Stimulated activated CD8-positive, alpha-beta memory T cell treated with anti-CD3 and anti-CD28 coated beads, Interleukin-2, amount 100 ng/mL, for 48 hours (primary cell): ENCODE data around the gene SLC25A21.
"Not testable (repeated sequence)": the region's sequence is repeated elsewhere in the genome, so short reads cannot be mapped to it uniquely, and the experiment has no call there.

Experiments
- DNase-seq, 2 donors: peaks; one replicate each; pipeline ENCODE4 v3.0.0-alpha.2; 2020; ENCODE audit warnings: low read depth in 2 of 2

SLC25A21 gene

DNA sequence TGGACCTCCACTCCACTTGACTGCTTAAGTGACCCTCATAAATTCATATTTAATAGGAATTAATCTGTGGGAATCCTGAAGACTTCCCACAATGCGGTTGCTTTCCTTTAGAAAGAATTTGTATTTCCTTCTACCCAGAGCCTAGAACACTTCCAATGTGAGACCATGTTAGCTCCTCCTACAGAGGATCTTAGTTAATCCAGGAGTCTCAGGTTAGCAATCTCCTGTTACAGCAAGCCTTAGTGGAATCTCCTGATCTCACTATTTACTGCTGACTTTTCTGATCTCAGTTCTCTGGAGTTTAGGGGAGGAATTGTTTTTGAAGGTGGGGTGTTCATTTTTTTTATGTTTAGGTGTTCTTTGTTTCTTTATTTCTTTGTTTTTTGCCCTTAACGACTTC lies 186.0 kb downstream of the SLC25A21 start:
- DNase-seq = no peak

DNA sequence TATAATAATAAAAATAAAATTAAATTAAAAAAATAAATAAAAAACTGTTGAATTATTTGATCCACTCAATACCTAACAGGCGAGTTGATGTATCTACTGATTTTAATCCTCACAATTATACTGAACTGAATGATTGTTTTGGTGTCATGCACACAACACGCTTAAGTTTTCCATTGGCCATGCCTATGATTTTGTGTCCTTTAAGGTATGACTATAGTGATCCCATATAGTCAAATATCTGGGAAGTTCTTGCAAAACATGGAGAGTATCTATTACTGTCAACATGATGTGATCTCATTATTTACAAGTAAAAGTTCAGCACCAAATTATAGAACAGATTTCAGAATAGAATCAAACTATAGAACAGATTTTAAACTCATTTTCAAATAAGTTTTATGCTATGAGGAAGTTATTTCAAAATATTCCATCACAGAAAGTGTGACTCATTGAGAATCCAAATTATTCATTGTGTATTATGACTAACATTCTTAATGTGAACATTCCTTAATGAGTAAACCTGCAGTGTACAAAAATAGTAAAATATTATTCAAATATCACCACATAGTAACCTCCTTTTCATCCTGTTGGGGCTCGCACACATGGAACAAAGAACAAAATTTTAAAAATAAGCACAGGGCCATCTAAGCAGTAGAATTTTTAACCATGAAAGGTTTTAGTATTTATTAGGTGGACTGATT lies 190.4 kb downstream of the SLC25A21 start:
- no peak for DNase-seq

DNA sequence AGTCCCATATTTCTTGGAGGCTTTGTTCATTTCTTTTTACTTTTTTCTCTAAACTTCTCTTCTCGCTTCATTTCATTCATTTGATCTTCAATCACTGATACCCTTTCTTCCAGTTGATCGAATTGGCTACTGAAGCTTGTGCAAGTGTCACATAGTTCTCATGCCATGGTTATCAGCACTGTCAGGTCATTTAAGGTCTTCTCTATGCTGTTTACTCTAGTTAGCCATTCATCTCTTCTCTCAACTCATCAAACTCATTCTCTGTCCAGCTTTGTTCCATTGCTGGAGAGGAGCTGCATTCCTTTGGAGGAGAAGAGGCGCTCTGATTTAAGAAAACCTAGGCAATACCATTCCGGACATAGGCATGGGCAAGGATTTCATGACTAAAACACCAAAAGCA lies 192.0 kb downstream of the SLC25A21 start:
- DNase-seq = not testable (repeated sequence)

DNA sequence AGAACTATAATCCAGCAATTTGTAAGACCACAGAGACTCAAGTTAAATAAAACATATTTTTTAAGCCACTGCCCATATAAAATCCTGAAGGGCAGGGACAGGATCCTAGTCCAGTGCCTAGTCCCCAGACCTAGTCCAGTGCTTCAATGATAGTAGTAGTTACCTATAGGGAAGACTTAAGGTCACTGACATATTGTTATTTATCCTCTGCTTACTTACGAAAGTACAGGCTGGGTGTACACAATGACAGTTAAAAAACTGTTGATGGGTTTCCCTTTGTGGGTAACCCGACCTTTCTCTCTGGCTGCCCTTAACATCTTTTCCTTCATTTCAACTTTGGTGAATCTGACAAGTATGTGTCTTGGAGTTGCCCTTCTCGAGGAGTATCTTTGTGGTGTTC lies 192.5 kb downstream of the SLC25A21 start:
- DNase-seq = no peak

DNA sequence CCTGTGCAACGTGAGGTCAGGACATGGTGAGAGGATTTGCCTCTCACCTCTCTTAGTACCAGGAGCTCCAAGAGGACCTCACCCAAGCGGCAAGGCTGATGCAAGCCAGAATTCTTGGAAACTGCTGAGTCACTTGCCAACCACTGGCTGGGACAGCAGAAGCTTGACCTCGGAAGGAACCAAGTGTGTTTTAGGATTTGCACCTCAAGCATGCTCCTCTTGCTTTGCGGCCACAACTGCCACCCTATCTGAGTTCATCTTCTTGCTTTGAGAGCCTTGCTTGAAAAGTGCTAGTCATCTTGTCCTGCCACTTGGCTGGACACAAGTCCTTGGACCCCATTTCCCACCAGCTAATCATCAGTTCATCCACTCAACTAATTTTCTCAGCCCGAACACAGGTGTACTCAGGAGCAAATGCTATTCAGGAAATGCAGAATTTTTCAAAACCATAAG lies 195.8 kb downstream of the SLC25A21 start:
- no peak for DNase-seq

DNA sequence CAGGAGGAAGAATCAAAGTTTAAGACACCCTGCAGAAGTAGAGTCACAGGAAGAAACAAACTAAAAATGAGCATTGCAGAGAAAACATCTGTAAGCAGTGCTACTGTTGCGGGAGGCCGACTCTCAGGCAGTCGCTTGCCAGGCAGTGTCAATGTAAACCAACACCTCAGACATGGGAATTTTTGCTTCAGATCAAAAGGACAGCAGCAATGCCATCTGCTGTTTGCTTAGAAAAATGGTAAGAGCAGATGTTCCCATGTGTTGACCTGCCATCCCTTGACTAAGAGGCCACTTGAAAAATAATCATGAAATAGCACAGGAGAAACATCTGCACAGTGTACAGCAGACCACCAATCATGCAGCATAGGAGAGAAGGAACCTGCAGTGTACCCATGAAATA lies 196.6 kb downstream of the SLC25A21 start:
- DNase-seq = no peak

GRCh38 chr14:36974985-36975384 lies 197.4 kb downstream of the SLC25A21 start:
- DNase-seq = no peak

- no peak for DNase-seq
Observed at GRCh38 chr14:36973806-36974442, 198.5 kb downstream of the SLC25A21 start.

GRCh38 chr14:36971263-36971855 lies 201.0 kb downstream of the SLC25A21 start:
- no peak for DNase-seq

DNA sequence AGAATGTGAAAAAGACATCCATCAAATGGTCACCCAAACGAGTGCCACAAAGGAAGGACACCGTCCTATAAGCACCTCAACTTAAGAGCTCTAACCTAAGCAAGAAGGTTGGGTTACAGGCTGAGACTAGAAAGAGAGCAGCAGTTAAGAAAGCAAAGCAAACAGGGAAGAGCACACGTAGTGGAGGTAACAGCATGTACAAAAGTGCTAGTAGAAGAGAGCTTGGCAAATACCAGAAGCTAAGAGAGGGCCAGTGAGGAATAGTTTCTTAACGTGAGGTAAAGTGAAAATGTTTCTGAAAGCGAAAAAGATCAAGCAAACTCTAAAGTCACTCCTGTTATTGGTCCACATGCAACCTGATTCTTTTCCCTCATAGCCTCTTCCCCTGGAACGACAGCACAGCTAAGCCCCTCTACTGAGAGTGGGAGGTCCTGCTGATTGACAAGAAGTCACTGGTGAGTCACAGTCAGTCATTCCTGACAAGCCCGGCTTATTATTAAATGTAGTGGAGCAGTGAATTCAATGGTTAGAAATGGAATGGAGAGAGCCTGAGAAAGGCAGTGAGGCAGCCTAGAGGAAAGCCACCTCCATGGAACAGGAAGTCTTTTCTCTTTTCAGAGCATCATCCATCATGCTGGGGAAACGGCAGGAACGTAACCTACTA lies 204.4 kb downstream of the SLC25A21 start:
- DNase-seq = no peak

- no peak for DNase-seq
Observed at GRCh38 chr14:36955967-36956366, 216.4 kb downstream of the SLC25A21 start.

DNA sequence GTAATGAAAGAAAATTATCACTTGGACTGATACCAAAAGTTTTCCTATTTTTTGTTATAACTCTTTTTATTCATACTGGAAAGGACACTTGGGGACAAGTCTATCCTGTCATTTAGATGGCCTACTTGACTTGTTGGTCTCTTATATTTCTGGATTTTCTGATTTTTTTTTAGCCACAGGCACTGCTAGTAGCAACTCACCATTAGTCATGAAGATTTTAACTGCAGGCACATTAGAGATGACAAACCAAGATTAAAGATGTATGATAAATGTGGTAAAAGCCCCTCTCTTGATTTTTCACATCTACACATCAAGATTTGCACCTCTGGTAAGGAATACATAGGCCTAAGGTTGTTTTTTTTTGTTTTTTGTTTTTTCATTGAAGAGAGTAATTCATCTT lies 217.0 kb downstream of the SLC25A21 start:
- no peak for DNase-seq

DNA sequence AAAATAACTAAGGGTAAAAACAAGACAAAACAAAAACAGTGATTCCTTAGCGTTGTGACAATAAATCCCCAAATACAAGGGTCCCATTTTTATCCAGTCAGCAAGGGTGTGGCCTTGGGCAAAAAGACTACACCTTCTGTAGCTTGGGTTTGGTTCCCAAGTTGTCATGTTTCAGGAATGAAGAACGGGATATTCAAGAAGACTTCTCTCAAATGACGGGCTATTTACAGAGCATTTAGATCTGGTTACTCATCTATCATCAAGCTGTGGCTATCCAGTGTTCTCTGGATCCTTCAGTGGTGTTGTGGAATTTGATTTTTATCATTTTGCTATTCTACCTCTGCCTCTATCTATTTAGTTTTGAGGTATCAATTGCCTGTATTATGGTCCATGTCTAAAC lies 219.7 kb downstream of the SLC25A21 start:
- no peak for DNase-seq

DNA sequence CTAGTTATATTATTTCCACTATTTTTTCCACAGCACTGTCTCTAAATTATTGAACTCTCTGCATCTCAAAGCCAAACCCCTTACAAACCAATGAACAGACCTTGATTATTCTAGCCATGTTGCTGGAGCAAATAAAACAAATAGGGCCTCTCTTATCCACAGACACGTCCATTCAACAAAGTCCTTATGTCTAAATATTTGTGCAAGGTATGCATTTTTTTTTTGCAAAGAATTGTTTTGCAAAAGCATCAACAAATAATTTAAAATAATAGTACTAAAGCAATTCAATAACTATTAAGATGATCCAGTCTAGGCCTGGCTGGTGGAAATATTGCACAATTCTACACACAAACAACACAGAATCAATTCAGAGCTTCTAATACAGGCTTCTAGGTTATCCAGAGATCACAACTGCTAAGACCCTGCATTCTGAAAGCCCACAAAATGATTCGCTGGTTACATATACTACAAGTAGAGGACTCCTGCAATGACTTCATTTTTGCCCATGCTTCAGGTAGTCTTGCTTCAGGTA lies 221.0 kb downstream of the SLC25A21 start:
- no peak for DNase-seq

DNA sequence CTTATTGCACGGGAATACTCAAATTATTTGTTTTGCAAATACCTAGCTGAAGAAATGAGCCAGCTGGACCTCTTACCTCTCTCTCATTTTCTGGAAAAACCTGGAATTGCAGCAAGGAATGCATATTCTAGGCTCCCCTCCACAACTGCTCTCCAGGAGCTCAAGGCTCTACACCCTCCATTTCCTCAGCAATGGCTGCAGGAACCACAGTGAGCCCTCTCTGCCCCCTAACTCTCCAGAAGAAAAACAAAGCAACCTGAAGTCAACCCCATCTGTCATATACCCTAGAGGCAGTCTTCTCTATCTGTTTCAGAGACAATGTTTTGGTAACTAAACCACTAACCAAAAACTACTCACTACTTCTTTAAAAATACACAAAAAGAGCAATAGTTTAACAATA lies 221.6 kb downstream of the SLC25A21 start:
- DNase-seq = no peak

- DNase-seq = no peak
Observed at GRCh38 chr14:36949371-36949770, 223.0 kb downstream of the SLC25A21 start.

DNA sequence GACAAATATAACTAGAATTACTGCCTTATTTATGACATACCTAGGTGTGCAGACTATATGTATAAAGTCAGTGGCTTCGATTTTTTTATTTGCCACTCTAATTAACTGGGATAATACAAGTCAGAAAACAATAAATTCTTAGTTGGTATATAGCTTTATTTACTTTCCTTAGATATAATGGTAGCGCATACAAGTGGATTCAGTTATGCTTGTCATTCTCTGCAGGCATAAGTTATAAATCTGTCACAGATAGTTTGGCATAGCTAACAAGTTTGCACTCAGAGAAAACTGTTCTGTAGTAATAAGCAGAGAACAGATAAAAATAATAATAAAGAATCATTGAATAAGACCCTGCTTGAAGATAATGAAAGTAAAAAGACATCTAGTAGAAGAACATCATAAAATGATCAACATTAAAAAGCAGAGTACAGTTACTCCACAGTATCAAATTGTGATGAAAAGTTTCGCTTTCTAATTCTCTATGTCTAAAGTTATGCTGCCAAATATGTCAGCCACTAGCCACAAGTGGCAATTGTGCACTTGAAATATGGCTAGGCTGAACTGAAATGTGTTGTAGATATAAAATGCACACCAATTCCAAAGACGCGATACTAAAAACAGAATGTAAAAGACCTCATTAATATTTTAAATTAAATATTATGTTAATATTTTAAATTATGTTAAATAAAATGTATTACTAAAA lies 224.1 kb downstream of the SLC25A21 start:
- no peak for DNase-seq

GRCh38 chr14:36947362-36947761 lies 225.0 kb downstream of the SLC25A21 start:
- no peak for DNase-seq

- no peak for DNase-seq
Observed at GRCh38 chr14:36946872-36947271, 225.5 kb downstream of the SLC25A21 start.

DNA sequence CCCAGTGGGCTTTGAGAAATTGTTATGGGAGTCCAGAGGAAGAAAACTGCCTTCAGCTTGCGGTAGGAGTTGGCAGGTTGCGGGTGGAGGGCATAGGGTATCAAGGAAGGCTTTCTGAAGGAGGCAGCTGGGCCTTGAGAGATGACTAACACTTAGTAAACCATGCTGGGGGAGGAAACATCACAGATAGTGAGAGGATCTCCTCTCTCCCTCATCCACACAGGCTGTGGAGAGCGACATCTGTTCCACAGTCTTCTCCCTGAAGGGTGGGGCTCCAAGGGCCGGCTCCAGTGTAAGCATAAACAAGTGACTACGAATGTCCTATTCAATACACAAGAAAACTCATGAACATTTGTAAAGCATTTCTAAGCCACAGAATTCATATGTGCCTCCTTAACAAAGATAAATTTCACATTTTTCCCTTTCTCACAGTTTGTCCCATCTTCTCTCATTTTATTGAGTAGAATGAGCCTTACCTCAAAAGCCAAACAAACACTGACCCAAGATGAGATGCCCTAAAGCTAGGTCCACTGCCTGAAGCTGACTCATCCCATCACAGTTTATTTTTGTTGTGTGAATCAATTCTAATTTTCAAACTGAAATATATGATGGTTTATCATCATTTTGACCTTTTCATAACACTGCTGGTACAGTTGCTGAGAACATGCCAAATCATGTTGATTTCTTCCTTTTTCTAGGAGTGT lies 227.9 kb downstream of the SLC25A21 start:
- no peak for DNase-seq
